T-helper 2 cell treated with Interferon-gamma antibody and Interleukin-4, amounts not matched to agents 5 μg/mL and 100 μg/mL, for 36 hours (primary cell): Measurements from ENCODE around the gene PHACTR3.

Source experiments
- DNase-seq: peaks from one replicate; pipeline ENCODE4 v3.0.0; 2021; ENCODE audit warnings: low spot score
- H3K27ac Mint-ChIP-seq: one replicate; pipeline ENCODE4 v1.8.0; 2021; ENCODE audit warnings: mild to moderate bottlenecking, mixed read lengths
- H3K27me3 Mint-ChIP-seq: one replicate; pipeline ENCODE4 v1.8.0; 2021; ENCODE audit warnings: low read depth, mixed read lengths
- H3K36me3 Mint-ChIP-seq: one replicate; pipeline ENCODE4 v1.8.0; 2021; ENCODE audit warnings: low read depth, mixed read lengths
- H3K4me1 Mint-ChIP-seq: one replicate; pipeline ENCODE4 v1.8.0; 2021; ENCODE audit warnings: low read depth, mixed read lengths
- H3K4me3 Mint-ChIP-seq: one replicate; pipeline ENCODE4 v1.8.0; 2022; ENCODE audit warnings: mild to moderate bottlenecking, moderate library complexity, mixed read lengths
- H3K9me3 Mint-ChIP-seq: one replicate; pipeline ENCODE4 v1.8.0; 2021; ENCODE audit warnings: mixed read lengths

PHACTR3 gene

DNA sequence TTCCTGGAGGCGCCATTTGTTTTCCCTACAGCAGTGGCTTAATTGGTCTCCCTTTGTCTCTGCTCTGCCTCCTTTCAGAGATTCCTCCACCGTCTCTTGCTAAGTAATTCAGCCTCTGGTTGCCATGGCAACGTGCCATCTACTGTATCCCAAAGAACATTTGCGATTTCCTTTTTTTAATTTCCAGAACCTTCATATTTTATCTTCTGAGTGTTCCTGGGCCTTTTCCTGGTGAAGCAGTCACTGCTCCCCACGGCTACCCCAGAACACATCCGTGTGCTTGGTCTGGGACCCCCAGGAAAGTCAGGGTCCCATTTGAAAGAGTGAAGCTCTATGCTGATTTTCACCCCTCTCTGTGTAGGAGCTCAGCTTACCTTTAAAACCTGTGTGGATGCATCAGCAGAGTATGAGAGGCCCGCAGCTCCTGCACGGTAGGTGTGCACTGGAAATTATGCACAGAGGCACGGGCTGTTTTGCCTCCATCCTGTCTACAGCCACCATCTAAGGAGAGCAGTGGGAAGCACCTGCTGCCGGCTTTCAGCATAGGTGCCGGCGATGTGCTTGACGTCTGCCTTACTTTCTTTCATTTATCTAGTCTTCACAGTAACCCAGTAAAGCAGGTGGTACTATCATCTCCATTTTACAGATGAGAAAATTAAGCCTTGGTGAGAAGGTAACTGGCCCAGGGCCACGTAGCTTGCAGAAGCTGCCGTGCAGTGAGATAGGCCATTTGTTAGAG, 206.3 kb downstream of the PHACTR3 start:
- no peaks in the 10 kb centered on the region for H3K9me3 Mint-ChIP-seq
- H3K4me1 Mint-ChIP-seq = no peaks in the 10 kb centered on the region
- H3K4me3 Mint-ChIP-seq = no peak overlapping the region
- no peak overlapping the region for H3K27ac Mint-ChIP-seq
- no peak for DNase-seq
- no peaks in the 10 kb centered on the region for H3K27me3 Mint-ChIP-seq
- no peaks in the 10 kb centered on the region for H3K36me3 Mint-ChIP-seq

DNA sequence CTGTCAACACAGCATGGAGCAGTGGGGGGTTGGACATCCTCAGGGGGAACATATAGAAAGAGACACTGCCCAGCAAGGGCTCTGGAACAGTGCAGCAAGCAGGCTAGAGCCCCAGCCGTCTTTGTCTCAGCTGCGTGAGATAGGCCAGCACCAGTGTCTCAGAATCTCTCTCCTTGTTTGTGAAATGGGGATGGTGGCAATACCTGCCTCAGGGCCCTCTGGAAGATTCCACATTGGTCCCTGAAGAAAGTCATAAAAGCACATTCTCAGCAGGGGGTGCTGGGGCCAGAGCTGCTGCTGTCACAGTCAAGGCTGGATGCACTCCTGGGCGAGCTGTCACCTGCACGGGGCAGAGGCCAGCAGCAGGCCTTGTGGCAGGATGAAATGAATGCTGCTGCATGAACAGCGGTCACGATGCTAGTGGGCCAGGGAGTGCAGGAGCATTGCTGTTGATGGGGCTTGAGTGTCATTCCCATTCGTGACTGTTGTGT, 207.4 kb downstream of the PHACTR3 start:
- Mint-ChIP-seq H3K36me3 (no peaks in the 10 kb centered on the region), H3K27me3 (no peaks in the 10 kb centered on the region), H3K9me3 (no peaks in the 10 kb centered on the region), H3K4me3 (no peak overlapping the region), H3K4me1 (no peaks in the 10 kb centered on the region), H3K27ac (no peak overlapping the region)
- no peak for DNase-seq

DNA sequence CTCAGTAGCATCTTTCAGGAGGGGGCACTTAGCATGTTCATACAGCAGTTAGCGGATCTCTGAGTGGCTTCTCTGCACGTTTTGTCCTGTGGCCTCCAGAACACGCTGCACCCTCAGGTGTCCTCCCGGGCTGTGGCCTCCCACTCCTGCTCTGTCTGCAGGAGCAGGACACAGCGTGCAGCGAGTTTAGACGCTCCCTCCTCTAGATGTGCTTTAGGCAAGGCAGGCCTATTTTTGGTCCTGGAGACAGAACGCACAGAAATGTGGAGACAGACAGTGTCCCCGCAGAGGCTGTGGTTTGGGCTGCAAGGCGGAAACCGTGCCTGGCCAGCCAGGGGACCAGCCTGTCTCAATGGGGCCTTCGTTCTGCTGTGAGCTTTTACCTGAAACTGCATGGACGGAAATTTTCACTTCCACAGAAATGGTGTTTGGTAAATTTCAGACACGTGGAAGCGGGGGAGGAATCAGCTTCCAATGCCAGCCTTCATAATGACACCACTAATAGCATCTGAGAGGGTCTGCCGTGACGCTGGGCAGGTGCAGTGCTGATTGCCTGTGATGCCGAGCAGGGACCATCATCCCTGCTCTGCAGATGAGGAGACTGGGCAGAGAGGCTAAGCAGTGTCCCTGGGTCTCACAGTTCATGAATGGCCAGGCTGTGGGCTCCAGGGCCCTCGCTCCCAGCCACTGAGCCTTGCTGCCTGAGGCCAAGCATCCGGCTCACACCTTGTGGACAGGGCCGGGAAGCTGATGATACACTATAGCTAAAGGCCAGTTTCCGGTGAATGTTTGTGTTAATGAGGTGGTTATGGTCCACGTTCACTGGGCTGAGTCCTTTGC, 208.2 kb downstream of the PHACTR3 start:
- Mint-ChIP-seq H3K27ac (no peak overlapping the region), H3K36me3 (no peaks in the 10 kb centered on the region), H3K9me3 (no peaks in the 10 kb centered on the region), H3K4me1 (no peaks in the 10 kb centered on the region), H3K4me3 (no peak overlapping the region), H3K27me3 (no peaks in the 10 kb centered on the region)
- DNase-seq = no peak

DNA sequence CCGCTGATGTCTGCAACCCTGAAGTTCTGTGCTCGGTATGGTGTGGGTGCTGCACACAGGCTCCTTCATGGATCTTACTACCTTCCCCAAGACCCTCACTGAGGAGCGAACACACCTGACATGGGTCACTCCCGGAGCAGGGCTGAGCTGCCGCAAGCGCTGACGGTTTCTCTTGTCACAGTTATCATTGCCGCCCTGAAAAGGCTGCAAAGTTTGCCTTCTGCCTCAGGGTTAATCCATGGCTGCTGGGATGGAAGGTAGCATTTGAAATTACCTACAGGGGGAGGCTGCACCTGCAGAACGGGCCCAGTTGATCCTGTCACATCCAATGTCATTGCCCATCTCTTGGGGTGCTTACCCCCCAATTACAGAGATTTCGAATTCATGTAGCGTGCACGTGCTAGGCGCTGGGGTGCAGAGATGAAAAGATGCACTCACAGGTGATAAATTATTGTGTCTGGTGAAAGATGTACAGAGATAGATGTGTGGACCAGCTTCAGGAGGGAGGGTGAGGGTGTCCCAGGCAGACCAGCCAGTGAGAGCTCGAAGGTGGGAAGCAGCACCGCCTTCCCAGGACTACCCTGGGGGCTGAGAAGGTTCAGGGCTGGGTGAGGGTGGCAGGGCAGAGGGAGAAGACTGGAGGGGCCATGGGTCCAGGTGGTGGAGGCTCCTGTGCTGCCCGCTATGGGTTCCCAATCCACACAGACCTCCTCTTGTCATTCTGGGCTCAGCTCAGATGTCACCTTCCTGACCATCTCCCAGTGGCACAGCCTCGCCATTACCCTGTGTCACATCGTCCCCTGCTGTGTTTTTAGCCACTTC, 209.0 kb downstream of the PHACTR3 start:
- no peaks in the 10 kb centered on the region for H3K9me3 Mint-ChIP-seq
- no peaks in the 10 kb centered on the region for H3K36me3 Mint-ChIP-seq
- H3K4me1 Mint-ChIP-seq = no peaks in the 10 kb centered on the region
- H3K4me3 Mint-ChIP-seq = no peak overlapping the region
- no peak for DNase-seq
- H3K27me3 Mint-ChIP-seq = no peaks in the 10 kb centered on the region
- no peak overlapping the region for H3K27ac Mint-ChIP-seq

DNA sequence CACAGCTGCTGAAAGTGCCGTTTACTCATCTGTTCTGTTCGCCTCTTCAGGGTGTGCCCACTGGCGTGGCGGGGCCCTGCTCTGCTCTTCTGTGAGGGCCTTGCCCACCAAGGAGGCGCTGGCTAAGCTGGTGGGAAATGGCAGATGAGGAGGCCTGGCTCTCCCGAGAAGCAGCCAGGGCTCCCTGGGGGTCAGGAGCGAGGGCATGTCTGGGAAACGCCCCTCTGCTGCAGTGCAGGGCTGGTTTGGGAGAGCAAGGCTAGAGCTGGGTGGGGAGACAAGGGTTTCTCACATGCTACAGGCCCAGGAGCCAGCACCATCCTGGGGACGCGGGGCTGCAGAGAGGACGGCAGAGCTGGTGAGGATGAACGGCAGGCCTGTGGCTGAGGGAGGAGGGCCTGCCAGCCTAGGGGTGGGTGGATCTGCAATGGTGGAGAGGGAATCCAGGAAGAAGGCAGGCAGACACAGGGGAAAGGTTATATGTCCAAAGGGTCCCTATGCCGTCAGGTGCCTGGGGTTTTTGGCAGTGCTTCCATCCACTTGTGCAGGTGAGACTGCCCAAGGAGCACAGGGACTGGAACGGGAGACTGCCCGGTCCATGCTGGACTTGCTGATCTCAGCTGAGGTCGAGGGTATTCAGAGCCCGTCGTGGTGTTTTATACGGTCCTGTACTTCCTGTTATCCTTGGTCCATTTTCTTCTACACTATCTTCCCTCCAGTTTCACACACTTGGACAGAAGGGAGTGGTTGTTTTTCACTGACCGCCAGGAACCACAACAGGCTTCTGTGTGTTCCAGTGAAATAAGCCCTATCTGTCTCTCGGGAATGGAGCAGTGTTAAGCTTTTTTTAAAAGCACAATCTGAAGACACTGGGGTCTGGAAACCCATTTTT, 209.9 kb downstream of the PHACTR3 start:
- H3K4me3 Mint-ChIP-seq = no peak overlapping the region

DNA sequence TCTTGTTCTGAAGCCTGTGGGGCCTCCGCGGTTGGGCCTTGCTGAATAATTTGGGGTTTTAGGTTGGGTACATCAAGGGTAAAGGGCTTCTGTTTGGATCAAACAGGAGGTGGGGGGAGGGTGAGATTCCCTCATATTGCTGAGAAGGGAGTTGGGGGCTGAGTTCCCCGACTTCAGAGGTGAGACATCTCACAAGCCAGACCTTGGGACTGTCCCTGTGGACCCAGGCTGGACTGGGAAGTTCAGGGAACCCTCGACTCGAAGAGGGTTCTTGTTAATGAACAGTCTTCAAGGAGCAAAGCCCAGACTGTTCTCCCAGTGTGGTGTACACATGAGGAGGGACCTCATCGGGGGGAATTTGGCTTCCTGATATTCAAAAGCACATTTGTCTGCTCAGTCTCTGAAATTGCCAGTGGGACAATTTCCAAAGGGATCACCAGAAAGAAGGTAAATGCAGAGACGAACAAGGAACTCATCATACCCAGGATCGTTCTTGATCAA, 210.6 kb downstream of the PHACTR3 start:
- Mint-ChIP-seq H3K4me1 (no peaks in the 10 kb centered on the region), H3K27me3 (no peaks in the 10 kb centered on the region)

More for the DNA sequence above, 209.9 kb downstream of the PHACTR3 start:
- DNase-seq = no peak
- H3K9me3 Mint-ChIP-seq = no peaks in the 10 kb centered on the region
- H3K27ac Mint-ChIP-seq = no peak overlapping the region
- no peaks in the 10 kb centered on the region for H3K27me3 Mint-ChIP-seq
- no peaks in the 10 kb centered on the region for H3K4me1 Mint-ChIP-seq
- H3K36me3 Mint-ChIP-seq = no peaks in the 10 kb centered on the region

DNA sequence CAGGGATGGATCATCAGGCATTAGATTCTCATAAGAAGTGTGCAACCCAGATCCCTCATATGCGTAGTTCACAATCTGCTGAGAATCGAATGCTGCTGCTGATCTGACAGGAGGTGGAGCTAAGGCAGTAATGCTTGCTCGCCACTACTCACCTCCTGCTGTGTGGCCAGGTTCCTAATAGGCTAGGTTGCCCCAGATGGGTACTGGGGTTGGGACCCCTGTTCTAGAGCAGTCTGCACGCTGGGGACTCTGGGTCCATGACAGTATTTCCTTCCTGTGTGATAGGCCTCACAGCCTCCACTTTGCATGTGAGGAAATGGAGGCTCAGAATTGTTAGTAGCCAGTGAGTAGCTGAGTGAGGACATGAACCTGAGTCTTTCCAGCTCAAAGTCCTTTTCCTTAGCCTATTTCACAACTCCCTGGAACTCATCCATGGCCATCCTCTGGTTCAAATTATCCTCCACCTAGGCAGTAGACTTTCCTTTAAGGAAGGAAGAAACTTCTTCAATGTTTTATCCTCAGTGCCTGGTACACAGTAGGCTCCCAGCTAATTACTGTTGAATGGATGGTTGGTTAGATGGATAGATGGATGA, 211.9 kb downstream of the PHACTR3 start:
- Mint-ChIP-seq H3K27me3 (no peaks in the 10 kb centered on the region), H3K36me3 (no peaks in the 10 kb centered on the region), H3K4me1 (no peaks in the 10 kb centered on the region), H3K27ac (no peak overlapping the region), H3K9me3 (no peaks in the 10 kb centered on the region), H3K4me3 (no peak overlapping the region)
- no peak for DNase-seq

More for the DNA sequence above, 210.6 kb downstream of the PHACTR3 start:
- DNase-seq = no peak
- H3K4me3 Mint-ChIP-seq = no peak overlapping the region
- no peaks in the 10 kb centered on the region for H3K36me3 Mint-ChIP-seq
- no peak overlapping the region for H3K27ac Mint-ChIP-seq
- no peaks in the 10 kb centered on the region for H3K9me3 Mint-ChIP-seq

DNA sequence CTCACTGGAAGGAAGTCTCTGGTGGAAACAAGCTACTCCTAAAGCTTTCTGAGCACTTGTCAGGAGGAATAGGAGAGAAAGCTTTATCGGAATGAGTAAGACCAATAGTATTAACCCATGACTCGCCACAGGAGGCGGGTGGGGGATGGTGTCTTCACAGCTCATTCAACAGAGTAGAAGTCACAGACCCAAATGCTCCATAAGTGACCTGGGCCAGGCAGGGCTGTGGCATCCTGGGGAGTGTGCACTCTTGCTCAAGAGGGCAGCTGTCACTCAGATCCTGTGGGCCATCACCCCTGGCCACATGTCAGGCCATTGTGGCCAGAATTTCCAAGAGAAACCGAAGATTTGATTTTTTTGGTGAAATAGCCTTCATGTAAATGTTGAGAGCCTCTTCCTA, 213.1 kb downstream of the PHACTR3 start:
- H3K36me3 Mint-ChIP-seq = no peaks in the 10 kb centered on the region
- no peak for DNase-seq
- H3K4me1 Mint-ChIP-seq = no peaks in the 10 kb centered on the region
- H3K27ac Mint-ChIP-seq = no peak overlapping the region
- no peaks in the 10 kb centered on the region for H3K9me3 Mint-ChIP-seq
- no peak overlapping the region for H3K4me3 Mint-ChIP-seq
- H3K27me3 Mint-ChIP-seq = no peaks in the 10 kb centered on the region

DNA sequence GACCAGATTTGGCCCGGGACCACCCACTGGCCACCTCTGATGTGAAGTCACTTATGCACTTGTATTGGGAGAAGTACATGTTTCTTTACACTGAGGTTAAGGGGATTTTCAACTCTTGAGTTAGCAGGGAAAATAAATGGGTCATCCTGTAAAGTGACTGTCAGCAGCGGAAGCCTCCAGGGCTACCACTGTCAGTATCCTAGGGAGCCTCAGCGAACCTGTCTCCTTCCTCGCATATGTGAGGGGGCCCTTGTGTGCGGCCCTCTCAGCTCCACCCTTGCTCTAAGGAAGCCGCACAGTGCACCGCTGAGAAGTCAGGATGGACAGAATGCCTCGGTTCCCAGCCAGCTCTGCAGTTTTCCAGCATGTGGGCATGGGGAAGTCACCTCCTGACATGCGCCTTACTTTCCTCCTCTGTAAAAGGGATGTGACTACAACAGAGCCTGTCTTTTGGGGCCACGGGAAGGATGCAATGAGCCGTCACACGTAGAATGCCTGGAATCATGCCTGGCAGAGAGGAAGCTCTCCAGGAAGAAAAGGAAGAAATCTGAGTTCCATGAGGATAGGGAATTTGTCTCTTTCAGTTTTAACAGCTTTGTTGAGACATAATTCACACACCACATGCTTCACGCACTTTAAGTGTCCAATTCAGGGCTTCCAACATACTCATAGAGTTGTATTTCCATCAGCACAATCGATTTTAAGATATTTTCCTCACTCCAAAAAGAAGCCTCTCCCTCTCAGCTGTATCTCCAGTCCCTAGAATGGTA, 213.7 kb downstream of the PHACTR3 start:
- Mint-ChIP-seq H3K27ac (no peak overlapping the region), H3K36me3 (no peaks in the 10 kb centered on the region), H3K4me3 (no peak overlapping the region), H3K4me1 (no peaks in the 10 kb centered on the region), H3K27me3 (no peaks in the 10 kb centered on the region), H3K9me3 (no peaks in the 10 kb centered on the region)
- DNase-seq = no peak

DNA sequence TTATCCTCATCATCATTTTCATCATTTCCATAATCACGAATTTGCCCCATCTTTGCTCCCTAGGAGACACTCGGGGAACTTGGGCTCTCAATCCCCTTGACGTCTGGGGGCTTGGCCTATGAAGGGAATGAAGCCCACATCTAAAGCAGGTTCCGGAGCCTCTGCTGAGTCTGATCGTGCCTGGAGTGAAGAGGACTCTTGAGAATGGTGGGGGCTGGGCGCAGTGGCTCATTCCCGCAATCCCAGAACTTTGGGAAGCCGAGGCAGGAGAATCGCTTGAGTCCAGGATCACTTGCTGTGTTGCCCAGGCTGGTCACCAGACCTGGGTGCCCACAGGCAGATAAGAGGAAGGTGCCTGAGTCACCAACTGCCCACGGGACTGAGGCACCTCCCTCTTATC, 214.6 kb downstream of the PHACTR3 start:
- no peak overlapping the region for H3K4me3 Mint-ChIP-seq
- DNase-seq = no peak
- H3K27ac Mint-ChIP-seq = no peak overlapping the region
- H3K9me3 Mint-ChIP-seq = no peaks in the 10 kb centered on the region
- no peaks in the 10 kb centered on the region for H3K4me1 Mint-ChIP-seq
- H3K36me3 Mint-ChIP-seq = no peaks in the 10 kb centered on the region
- no peaks in the 10 kb centered on the region for H3K27me3 Mint-ChIP-seq

DNA sequence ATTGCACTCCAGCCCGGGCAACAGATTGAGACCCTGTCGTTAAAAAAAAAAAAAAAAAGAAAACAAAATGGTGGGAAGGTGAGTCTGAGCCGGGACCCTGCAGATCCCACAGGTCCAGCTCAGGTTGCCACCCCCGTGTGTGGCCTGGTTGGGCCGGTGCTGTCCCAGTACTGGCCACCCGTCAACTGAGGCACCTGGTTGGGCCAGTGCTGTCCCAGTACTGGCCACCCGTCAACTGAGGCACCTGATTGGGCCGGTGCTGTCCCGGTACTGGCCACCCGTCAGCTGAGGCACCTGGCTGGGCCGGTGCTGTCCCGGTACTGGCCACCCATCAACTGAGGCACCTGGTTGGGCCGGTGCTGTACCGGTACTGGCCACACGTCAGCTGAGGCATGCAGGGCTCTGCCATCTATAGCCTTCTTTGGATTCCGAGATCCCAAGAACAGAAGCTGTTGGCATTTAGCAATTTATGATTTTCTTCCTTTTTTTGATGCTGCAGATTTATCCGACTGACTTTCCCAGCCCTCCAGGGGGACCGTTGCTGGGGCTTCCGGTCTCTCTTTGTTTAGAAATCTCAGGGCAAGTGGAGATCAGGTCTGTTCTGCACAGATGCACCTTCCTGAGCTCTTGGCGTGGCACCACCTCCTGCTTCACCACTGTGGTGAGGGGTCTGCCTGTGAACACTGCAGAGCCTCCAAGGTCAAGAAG, 215.3 kb downstream of the PHACTR3 start:
- H3K27ac Mint-ChIP-seq = no peak overlapping the region
- DNase-seq = no peak
- no peaks in the 10 kb centered on the region for H3K9me3 Mint-ChIP-seq
- H3K36me3 Mint-ChIP-seq = no peaks in the 10 kb centered on the region
- H3K27me3 Mint-ChIP-seq = no peaks in the 10 kb centered on the region
- H3K4me1 Mint-ChIP-seq = no peaks in the 10 kb centered on the region
- no peak overlapping the region for H3K4me3 Mint-ChIP-seq
